Suppressor macrophage treated with lipopolysaccharide for 4 hours (primary cell): ENCODE results near the gene ADPGK.

Source experiments
- DNase-seq: peaks from one replicate; pipeline ENCODE4 v3.0.0-alpha.2; 2020

Gene ADPGK

GRCh38 chr15:72787526-72787925 is 4.0 kb upstream of the ADPGK start:
- DNase-seq: no peak

- DNase-seq: peak; percentile 68
These were observed 3.3 kb upstream of the ADPGK start for GRCh38 chr15:72786676-72787345.

GRCh38 chr15:72786242-72786641 is 2.7 kb upstream of the ADPGK start:
- DNase-seq: no peak

GRCh38 chr15:72785841-72786240 is 2.3 kb upstream of the ADPGK start:
- no peak for DNase-seq

- DNase-seq: peak; percentile 78
These were observed 1.9 kb upstream of the ADPGK start for GRCh38 chr15:72785432-72785831.

- DNase-seq: no peak
These were observed 908 bp upstream of the ADPGK start for GRCh38 chr15:72784456-72784876.

GRCh38 chr15:72783004-72783639 is 436 bp downstream of the ADPGK start:
- DNase-seq: peak; percentile 97

- DNase-seq: no peak
These were observed 1.1 kb downstream of the ADPGK start for GRCh38 chr15:72782274-72783003.

- peak; percentile 65 for DNase-seq
These were observed 1.9 kb downstream of the ADPGK start for GRCh38 chr15:72781631-72782030.

- DNase-seq: no peak
These were observed 4.8 kb downstream of the ADPGK start for GRCh38 chr15:72778796-72779195.

- peak; percentile 64 for DNase-seq
These were observed 8.7 kb downstream of the ADPGK start for GRCh38 chr15:72774696-72775383.

GRCh38 chr15:72771329-72771725 is 12.2 kb downstream of the ADPGK start:
- DNase-seq: no peak

GRCh38 chr15:72770673-72771328 is 12.8 kb downstream of the ADPGK start:
- no peak for DNase-seq

GRCh38 chr15:72766780-72767179 is 16.8 kb downstream of the ADPGK start:
- no peak for DNase-seq

- no peak for DNase-seq
These were observed 17.5 kb downstream of the ADPGK start for GRCh38 chr15:72766025-72766424.

- no peak for DNase-seq
These were observed 18.9 kb downstream of the ADPGK start for GRCh38 chr15:72764656-72765055.

GRCh38 chr15:72760590-72761260 is 22.8 kb downstream of the ADPGK start:
- no peak for DNase-seq

- DNase-seq: peak; percentile 50
These were observed 25.4 kb downstream of the ADPGK start for GRCh38 chr15:72758182-72758581.

GRCh38 chr15:72754096-72754495 is 29.5 kb downstream of the ADPGK start:
- DNase-seq: no peak

- DNase-seq: peak; percentile 86
These were observed 31.7 kb downstream of the ADPGK start for GRCh38 chr15:72751751-72752455.

- no peak for DNase-seq
These were observed 33.9 kb downstream of the ADPGK start for GRCh38 chr15:72749700-72750099.

GRCh38 chr15:72740219-72740618 is 43.3 kb downstream of the ADPGK start:
- peak; percentile 86 for DNase-seq
